Measurements from ENCODE around the gene TMEM217.

DNA sequence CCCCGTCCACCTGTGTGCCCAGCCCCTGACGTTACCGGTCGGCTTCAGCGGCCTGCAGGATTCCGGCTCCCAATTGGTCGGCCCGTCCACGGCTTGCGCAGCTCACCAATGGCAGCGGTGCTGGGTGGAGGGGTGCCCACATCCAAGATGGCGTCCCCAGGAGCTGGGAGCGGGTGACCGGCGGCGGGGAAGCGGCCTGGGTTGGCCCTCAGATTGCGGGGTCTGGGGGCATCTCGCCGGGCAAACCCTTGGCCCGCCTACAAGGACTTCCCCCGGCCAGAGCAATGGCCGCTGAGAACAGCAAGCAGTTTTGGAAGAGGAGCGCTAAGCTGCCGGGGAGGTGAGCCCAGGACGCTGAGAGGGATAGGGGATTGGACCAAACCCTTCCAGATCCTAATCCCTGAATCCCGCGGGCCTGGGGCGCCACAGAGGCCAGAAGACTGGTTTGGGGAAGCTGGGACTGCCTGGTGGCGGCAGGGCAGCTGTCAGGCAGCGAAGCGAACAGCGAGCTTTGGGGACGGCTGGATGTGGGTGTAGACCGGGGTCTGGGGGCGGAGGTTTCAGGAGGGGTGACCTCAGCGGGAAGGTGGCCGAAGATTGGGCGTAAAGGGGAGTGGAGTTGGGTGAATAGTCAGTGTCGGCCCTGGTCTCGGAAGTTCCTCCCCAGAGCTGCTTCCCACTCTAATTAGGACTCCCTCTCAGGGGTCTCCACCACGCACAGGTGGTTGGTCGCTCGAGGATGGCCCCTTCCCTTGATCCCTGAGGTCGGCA is at the start of gene TMEM217, which contains the start of gene TBC1D22B:
- TF ChIP-seq CTCF (IDR thresholded peaks at IDR 0.05; ENCODE audit: poor library complexity) (no peak), EZH2phosphoT487 (IDR thresholded peaks at IDR 0.05; ENCODE audit: low read depth, severe bottlenecking, unreplicated experiment) (no peak)

All from hepatocyte (in vitro differentiated cells).